HepG2 (cell line): ENCODE measurements around the gene TPPP2. TPM values are rescaled to one million over a fixed set of nuclear protein-coding genes. Genes with fewer than 3 reads are reported as not detected.

Experiments used
- ASH2L ChIP-seq: fragments of 300-600, 200-600 bp; sonication (generic); IDR thresholded peaks from 2 replicates; pipeline ENCODE4 v1.7.0; 2017; ENCODE audit warnings: low read depth, mild to moderate bottlenecking, moderate library complexity, mixed read lengths, low read length; ENCODE audit not compliant: insufficient read length
- ATF7 ChIP-seq, 2 experiments: fragments of 450-650 bp in 1 of 2; sonication (generic) in 1 of 2; formaldehyde crosslinking in 1 of 2; IDR thresholded peaks; 2 replicates each; pipeline versions ENCODE4 v1.4.0 to v1.6.1; 2016 to 2020; ENCODE audit warnings: antibody characterized with exemption in 1 of 2, mild to moderate bottlenecking in 1 of 2, missing genetic modification reagents in 1 of 2
- DNMT3B ChIP-seq: conservative IDR thresholded peaks from 2 replicates; pipeline ENCODE4 v1.6.1; 2016; ENCODE audit warnings: missing biosample characterization, control low read depth
- HNRNPK ChIP-seq: fragments of 200-400 bp; formaldehyde crosslinking; IDR thresholded peaks from 2 replicates; pipeline ENCODE4 v1.6.1; 2018; ENCODE audit warnings: low read length, low read depth, moderate library complexity, mild to moderate bottlenecking; ENCODE audit not compliant: poor library complexity, severe bottlenecking
- MAZ ChIP-seq, 2 experiments: sonication (generic) in 1 of 2; formaldehyde crosslinking in 1 of 2; IDR thresholded peaks; 2 replicates each; pipeline versions ENCODE4 v1.5.0 to v1.6.1; 2012 to 2020; ENCODE audit warnings: low read depth in 2 of 2, mild to moderate bottlenecking in 2 of 2, borderline replicate concordance in 1 of 2, improper control_type of control experiment in 1 of 2, low read length in 1 of 2, missing genetic modification reagents in 1 of 2, moderate library complexity in 1 of 2
- MED1 ChIP-seq: sonication (generic); formaldehyde crosslinking; IDR thresholded peaks from 2 replicates; pipeline ENCODE4 v1.4.0; 2020; ENCODE audit warnings: missing genetic modification reagents
- MYC ChIP-seq: sonication (generic); formaldehyde crosslinking; IDR thresholded peaks from 2 replicates; pipeline ENCODE4 v1.9.0; 2021; ENCODE audit warnings: missing genetic modification reagents, borderline replicate concordance
- SAP130 ChIP-seq: IDR thresholded peaks from 2 replicates; pipeline ENCODE4 v1.6.1; 2016; ENCODE audit warnings: low read depth
- SKI ChIP-seq: fragments of 450-650 bp; IDR thresholded peaks from one replicate; pipeline ENCODE4 v1.6.1; 2018; ENCODE audit warnings: mild to moderate bottlenecking; ENCODE audit not compliant: partially characterized antibody
- SMYD3 ChIP-seq: sonication (generic); formaldehyde crosslinking; IDR thresholded peaks from 2 replicates; pipeline ENCODE4 v1.8.1; 2023; ENCODE audit warnings: mild to moderate bottlenecking, missing genetic modification reagents
- SNAPC2 ChIP-seq: sonication (generic); formaldehyde crosslinking; IDR thresholded peaks from 2 replicates; pipeline ENCODE4 v1.8.1; 2022; ENCODE audit warnings: mild to moderate bottlenecking, missing genetic modification reagents
- SOX6 ChIP-seq, 2 experiments: fragments of 450-650 bp in 1 of 2; sonication (generic) in 1 of 2; formaldehyde crosslinking in 1 of 2; IDR thresholded peaks; 2 replicates each; pipeline versions ENCODE4 v1.4.0 to v1.6.1; 2017 to 2020; ENCODE audit warnings: antibody characterized with exemption in 1 of 2, mild to moderate bottlenecking in 1 of 2, missing genetic modification reagents in 1 of 2
- TCF7 ChIP-seq: sonication (generic); IDR thresholded peaks from 2 replicates; pipeline ENCODE4 v1.6.1; 2016; ENCODE audit warnings: antibody characterized with exemption, low read depth
- ZBTB7A ChIP-seq: sonication (generic); formaldehyde crosslinking; IDR thresholded peaks from 2 replicates; pipeline ENCODE4 v1.8.0; 2022; ENCODE audit warnings: mild to moderate bottlenecking, missing genetic modification reagents
- ZEB1 ChIP-seq: IDR thresholded peaks from 2 replicates; pipeline ENCODE4 v1.6.1; 2012; ENCODE audit warnings: mild to moderate bottlenecking, low read depth, inconsistent platforms; ENCODE audit not compliant: insufficient replicate concordance
- ZFP1 ChIP-seq: IDR thresholded peaks from 2 replicates; pipeline ENCODE4 v1.6.1; 2016
- ZFP37 ChIP-seq: sonication (generic); formaldehyde crosslinking; IDR thresholded peaks from 2 replicates; pipeline ENCODE4 v1.4.0; 2020; ENCODE audit warnings: missing genetic modification reagents, borderline replicate concordance
- ZMYM2 ChIP-seq: sonication (generic); formaldehyde crosslinking; IDR thresholded peaks from 2 replicates; pipeline ENCODE4 v1.8.0; 2022; ENCODE audit warnings: mild to moderate bottlenecking, missing genetic modification reagents
- ZNF260 ChIP-seq: sonication (generic); formaldehyde crosslinking; IDR thresholded peaks from 2 replicates; pipeline ENCODE4 v1.4.0; 2020; ENCODE audit warnings: missing genetic modification reagents, low read depth, mild to moderate bottlenecking, borderline replicate concordance
- ZNF44 ChIP-seq: sonication (generic); formaldehyde crosslinking; IDR thresholded peaks from 2 replicates; pipeline ENCODE4 v1.5.1; 2020; ENCODE audit warnings: mild to moderate bottlenecking, missing genetic modification reagents
- ZNF446 ChIP-seq: sonication (generic); formaldehyde crosslinking; IDR thresholded peaks from 2 replicates; pipeline ENCODE4 v1.5.0; 2020; ENCODE audit warnings: mild to moderate bottlenecking, missing genetic modification reagents
- ZNF451 ChIP-seq: sonication (generic); formaldehyde crosslinking; IDR thresholded peaks from 2 replicates; pipeline ENCODE4 v1.5.0; 2020; ENCODE audit warnings: mild to moderate bottlenecking, missing genetic modification reagents
- ZNF580 ChIP-seq: IDR thresholded peaks from 2 replicates; pipeline ENCODE4 v1.6.1; 2016; ENCODE audit warnings: low read depth, borderline replicate concordance
- ZNF777 ChIP-seq: sonication (generic); formaldehyde crosslinking; IDR thresholded peaks from 2 replicates; pipeline ENCODE4 v1.4.0; 2020; ENCODE audit warnings: missing genetic modification reagents
- polyA plus RNA-seq, 8 experiments: library from polyadenylated mRNA; depleted of rRNA in 3 of 8; stranded (reverse) in 7 of 8; unstranded in 1 of 8; fragments of >200 nt; fragmentation: Illumina TruSeq in 4 of 8; extraction: Trizol in 4 of 8; gene quantifications; 2 replicates each; pipeline versions ENCODE4 v1.2.1 to v1.2.3, GENCODE V29; 2011 to 2016; ENCODE audit warnings: low read depth in 4 of 8, missing spikeins in 1 of 8, mixed read lengths in 1 of 8; ENCODE audit not compliant: insufficient read depth in 1 of 8
- total RNA-seq, 5 experiments: library from RNA; depleted of rRNA; stranded (reverse); fragments of >200 nt; fragmentation: Illumina TruSeq; extraction: Trizol; gene quantifications; 2 replicates each; pipeline ENCODE4 v1.2.3, GENCODE V29; 2016; ENCODE audit warnings: low read depth in 1 of 5
- TF ChIP-seq, protein P1 (sequence below): sonication (generic); formaldehyde crosslinking; IDR thresholded peaks from 2 replicates; pipeline ENCODE4 v1.4.0; 2020; ENCODE audit warnings: mild to moderate bottlenecking, low read depth, missing genetic modification reagents
- TF ChIP-seq, protein P2 (sequence below): sonication (generic); formaldehyde crosslinking; IDR thresholded peaks from 2 replicates; pipeline ENCODE4 v1.5.0; 2020; ENCODE audit warnings: mild to moderate bottlenecking, missing genetic modification reagents, borderline replicate concordance

Gene TPPP2
- total and polyA plus RNA-seq, 2 of the 13 experiments (the other 11 are each of a cell fraction or from before 2014, with no cell fraction given), result 0.58 to 4.2 TPM

GRCh38 chr14:21058903-21059302 lies 28.9 kb downstream of the TPPP2 start (continued):
- TF ChIP-seq ATF7 (IDR thresholded peaks at IDR 0.05) (no peak), ATF7 (CRISPR knock-in tag; IDR thresholded peaks at IDR 0.05) (no peak), ZEB1 (no peak), ZNF580 (CRISPR knock-in tag) (no peak), SOX6 (IDR thresholded peaks at IDR 0.05) (no peak), SOX6 (CRISPR knock-in tag; IDR thresholded peaks at IDR 0.05) (no peak), DNMT3B (CRISPR knock-in tag) (no peak), SKI (no peak), ZNF451 (CRISPR knock-in tag) (no peak), MYC (CRISPR knock-in tag) (no peak), ZFP37 (CRISPR knock-in tag) (no peak), ZBTB7A (0 out of 2 replicates have a peak, but pooled peaks have one; percentile 50), MAZ (IDR thresholded peaks at IDR 0.05; ENCODE audit: borderline replicate concordance, low read depth, low read length) (no peak), MAZ (CRISPR knock-in tag; IDR thresholded peaks at IDR 0.05; ENCODE audit: low read depth) (no peak), SMYD3 (CRISPR knock-in tag) (no peak), ZMYM2 (CRISPR knock-in tag) (no peak), ZNF260 (CRISPR knock-in tag) (no peak), ZNF777 (0 out of 2 replicates have a peak, but pooled peaks have one; percentile 46), ZNF446 (CRISPR knock-in tag) (no peak), MED1 (CRISPR knock-in tag) (0 out of 2 replicates have a peak, but pooled peaks have one; percentile 42), SNAPC2 (CRISPR knock-in tag) (no peak), TCF7 (no peak), ASH2L (no peak), ZFP1 (CRISPR knock-in tag) (no peak), ZNF44 (CRISPR knock-in tag) (no peak), HNRNPK (no peak), SAP130 (CRISPR knock-in tag) (no peak)
- TF ChIP-seq, protein P1, sequence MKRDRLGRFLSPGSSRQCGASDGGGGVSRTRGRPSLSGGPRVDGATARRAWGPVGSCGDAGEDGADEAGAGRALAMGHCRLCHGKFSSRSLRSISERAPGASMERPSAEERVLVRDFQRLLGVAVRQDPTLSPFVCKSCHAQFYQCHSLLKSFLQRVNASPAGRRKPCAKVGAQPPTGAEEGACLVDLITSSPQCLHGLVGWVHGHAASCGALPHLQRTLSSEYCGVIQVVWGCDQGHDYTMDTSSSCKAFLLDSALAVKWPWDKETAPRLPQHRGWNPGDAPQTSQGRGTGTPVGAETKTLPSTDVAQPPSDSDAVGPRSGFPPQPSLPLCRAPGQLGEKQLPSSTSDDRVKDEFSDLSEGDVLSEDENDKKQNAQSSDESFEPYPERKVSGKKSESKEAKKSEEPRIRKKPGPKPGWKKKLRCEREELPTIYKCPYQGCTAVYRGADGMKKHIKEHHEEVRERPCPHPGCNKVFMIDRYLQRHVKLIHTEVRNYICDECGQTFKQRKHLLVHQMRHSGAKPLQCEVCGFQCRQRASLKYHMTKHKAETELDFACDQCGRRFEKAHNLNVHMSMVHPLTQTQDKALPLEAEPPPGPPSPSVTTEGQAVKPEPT (CRISPR knock-in tag), result no peak
- TF ChIP-seq, protein P2, sequence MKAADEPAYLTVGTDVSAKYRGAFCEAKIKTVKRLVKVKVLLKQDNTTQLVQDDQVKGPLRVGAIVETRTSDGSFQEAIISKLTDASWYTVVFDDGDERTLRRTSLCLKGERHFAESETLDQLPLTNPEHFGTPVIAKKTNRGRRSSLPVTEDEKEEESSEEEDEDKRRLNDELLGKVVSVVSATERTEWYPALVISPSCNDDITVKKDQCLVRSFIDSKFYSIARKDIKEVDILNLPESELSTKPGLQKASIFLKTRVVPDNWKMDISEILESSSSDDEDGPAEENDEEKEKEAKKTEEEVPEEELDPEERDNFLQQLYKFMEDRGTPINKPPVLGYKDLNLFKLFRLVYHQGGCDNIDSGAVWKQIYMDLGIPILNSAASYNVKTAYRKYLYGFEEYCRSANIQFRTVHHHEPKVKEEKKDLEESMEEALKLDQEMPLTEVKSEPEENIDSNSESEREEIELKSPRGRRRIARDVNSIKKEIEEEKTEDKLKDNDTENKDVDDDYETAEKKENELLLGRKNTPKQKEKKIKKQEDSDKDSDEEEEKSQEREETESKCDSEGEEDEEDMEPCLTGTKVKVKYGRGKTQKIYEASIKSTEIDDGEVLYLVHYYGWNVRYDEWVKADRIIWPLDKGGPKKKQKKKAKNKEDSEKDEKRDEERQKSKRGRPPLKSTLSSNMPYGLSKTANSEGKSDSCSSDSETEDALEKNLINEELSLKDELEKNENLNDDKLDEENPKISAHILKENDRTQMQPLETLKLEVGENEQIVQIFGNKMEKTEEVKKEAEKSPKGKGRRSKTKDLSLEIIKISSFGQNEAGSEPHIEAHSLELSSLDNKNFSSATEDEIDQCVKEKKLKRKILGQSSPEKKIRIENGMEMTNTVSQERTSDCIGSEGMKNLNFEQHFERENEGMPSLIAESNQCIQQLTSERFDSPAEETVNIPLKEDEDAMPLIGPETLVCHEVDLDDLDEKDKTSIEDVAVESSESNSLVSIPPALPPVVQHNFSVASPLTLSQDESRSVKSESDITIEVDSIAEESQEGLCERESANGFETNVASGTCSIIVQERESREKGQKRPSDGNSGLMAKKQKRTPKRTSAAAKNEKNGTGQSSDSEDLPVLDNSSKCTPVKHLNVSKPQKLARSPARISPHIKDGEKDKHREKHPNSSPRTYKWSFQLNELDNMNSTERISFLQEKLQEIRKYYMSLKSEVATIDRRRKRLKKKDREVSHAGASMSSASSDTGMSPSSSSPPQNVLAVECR (CRISPR knock-in tag), result peak; percentile 32; the same call in 1 of the 2 replicates
